ENCODE results near the gene TTC31. TPM values are rescaled to one million over a fixed set of nuclear protein-coding genes. Genes with fewer than 3 reads are reported as not detected.
A peak's percentile ranks its signal among the peaks of the same experiment; 100 is the strongest.
"Not testable (repeated sequence)": the region's sequence is repeated elsewhere in the genome, so short reads cannot be mapped to it uniquely, and the experiment has no call there.

Gene TTC31
- total RNA-seq, 1 experiment from 2014 or later, result 20.4 TPM

DNA sequence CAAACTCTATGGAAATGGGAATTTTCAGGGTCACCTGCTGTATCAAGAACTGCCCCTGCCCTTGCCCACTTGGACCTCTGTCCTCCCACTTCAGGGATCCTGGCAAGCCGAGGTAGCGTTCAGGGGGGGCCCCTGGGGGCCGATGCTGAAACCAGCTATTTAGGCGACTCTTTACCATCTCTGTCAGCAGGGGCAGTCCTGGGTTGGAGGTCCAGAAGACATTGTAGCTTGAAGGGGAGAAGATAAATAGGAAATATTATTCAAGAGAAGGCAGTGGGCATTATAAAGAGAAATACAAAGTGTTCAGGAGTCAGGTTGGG is 20.1 kb upstream of the TTC31 start:
- no peak for DNase-seq
- Histone ChIP-seq H3K4me3 (ENCODE audit: insufficient read depth, low read depth, low read length) (no peak overlapping the region), H3K36me3 (replicated peaks; ENCODE audit: control insufficient read depth, insufficient read depth, low read length) (no peaks in the 10 kb centered on the region; the same call in none of the 2 replicates), H3K27me3 (ENCODE audit: control insufficient read depth, insufficient read depth, low read length) (no peaks in the 10 kb centered on the region)

DNA sequence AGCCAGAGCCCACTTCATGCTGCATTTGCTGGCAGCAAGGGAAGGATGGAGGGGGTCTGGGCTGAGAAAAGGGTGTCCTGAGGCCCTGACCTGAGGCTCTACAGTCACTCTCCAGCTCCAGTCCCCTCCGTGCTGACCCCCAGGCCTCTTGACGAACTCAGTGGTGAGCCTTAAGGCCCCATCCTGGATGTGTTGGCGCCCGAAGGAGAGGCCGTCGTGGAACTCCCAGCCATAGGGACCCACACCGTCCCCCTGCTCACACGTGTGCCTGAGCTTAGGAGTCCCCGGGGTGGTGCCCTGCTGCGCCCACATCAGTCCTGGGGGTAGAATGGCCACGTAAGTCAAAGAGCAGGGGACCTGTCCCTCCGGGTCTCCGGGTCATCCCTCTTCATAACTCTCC is 18.5 kb upstream of the TTC31 start:
- Histone ChIP-seq H3K27me3 (ENCODE audit: control insufficient read depth, insufficient read depth, low read length) (no peaks in the 10 kb centered on the region), H3K36me3 (replicated peaks; ENCODE audit: control insufficient read depth, insufficient read depth, low read length) (no peaks in the 10 kb centered on the region; the same call in none of the 2 replicates), H3K4me3 (ENCODE audit: insufficient read depth, low read depth, low read length) (peak overlapping the region; percentile 92)
- DNase-seq, result no peak

DNA sequence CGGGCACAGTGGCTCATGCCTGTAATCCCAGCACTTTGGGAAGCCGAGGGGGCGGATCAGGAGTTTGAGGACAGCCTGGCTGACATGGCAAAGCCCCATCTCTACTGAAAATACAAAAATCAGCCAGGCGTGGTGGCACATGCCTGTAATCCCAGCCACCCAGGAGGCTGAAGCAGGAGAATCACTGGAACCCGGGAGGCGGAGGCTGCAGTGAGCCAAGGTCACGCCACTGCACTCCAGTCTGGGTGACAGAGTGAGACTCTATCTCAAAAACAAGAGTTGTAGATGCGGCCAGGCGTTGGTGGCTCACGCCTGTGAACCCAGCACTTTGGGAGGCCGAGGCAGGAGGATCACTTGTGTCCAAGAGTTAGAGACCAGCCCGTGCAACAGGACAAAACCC is 12.1 kb upstream of the TTC31 start:
- not testable (repeated sequence) for H3K27me3 ChIP-seq (ENCODE audit: control insufficient read depth, insufficient read depth, low read length)

DNA sequence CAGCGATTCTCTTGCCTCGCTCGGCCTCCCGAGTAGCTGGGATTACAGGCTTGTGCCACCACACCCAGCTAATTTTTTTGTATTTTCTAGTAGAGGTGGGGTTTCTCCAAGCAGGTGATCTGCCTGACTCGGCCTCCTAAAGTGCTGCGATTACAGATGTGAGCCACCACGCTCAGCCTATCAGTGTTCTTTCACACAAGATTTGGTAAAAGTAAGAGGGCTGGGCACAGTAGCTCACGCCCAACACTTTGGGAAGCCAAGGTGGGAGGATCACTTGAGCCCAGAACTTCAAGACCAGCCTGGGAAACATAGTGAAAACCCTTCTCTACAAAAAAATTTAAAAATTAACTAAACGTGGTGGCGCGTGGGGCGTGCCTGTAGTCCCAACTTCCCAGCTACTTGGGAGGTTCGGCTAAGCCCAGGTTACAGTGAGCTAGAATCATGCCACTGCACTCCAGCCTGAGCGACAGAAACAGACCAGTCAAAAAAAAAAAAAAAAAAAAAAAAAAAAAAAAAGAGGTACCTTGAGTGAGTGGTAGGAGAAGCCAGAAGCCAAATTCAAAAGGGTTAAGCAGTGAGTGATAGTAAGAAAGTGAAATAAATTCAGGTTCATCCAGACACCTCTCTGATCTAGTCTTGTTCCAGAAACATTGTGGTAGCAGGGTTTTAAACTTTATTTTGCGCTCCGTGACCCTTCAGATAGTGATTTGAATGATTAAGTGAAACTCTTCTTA is 11.4 kb upstream of the TTC31 start:
- Histone ChIP-seq H3K27me3 (ENCODE audit: control insufficient read depth, insufficient read depth, low read length) (no peaks in the 10 kb centered on the region), H3K4me3 (ENCODE audit: insufficient read depth, low read depth, low read length) (peak overlapping the region; percentile 87), H3K36me3 (replicated peaks; ENCODE audit: control insufficient read depth, insufficient read depth, low read length) (peaks cover 8% of the 10 kb centered on the region)
- DNase-seq, result no peak

More for the DNA sequence above, 12.1 kb upstream of the TTC31 start:
- not testable (repeated sequence) for H3K36me3 ChIP-seq (replicated peaks; ENCODE audit: control insufficient read depth, insufficient read depth, low read length); DNase-seq; H3K4me3 ChIP-seq (ENCODE audit: insufficient read depth, low read depth, low read length)

DNA sequence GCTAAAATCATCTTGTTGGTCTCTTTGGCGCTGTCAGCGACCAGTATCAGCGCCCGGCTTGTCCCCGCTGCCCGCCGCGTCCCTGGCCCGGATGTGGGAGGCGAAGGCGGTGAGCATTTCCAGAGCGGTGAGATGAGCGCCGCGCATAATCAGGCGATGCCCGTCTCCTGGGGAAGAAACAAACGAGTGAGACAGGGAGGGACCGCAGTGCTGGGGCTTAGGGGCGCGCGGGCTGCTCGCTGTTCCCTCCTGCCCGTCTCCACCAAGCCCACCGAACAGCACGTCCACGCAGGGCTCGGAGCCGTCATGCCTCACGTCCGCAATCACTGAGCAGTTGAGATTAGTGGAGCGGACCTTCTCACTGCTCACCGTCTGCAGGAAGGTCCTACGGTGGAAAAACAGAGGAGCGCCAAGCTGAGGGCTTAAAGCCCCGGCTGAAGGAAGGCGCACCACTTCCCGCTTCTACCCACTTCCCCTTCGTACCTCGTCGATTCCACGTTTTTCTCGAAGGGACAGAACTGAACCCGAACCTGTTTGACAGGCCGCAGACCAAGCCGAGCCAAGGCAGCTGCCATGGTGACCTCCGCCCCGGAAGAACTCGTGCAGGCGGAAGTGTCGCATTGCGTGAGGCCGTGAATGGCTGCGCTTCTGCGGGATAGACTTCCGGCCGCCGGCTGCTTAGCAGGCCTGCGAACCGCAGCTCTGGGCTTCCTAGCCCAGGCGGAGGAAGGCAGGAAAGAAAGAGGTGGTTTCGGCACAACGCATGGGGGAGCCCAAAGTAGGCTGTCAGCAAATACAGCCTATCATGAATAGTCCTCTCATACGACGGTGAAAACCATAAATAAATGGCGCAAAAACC is 10.6 kb upstream of the TTC31 start, which contains the start of gene MRPL53:
TSS of gene MRPL53 (minus strand) at position 595 of the 859 bp plus-strand sequence. CDS start at position 575, 20 bp downstream.
- Histone ChIP-seq H3K27me3 (ENCODE audit: control insufficient read depth, insufficient read depth, low read length) (no peaks in the 10 kb centered on the region), H3K4me3 (ENCODE audit: insufficient read depth, low read depth, low read length) (peak within 1 kb of the TSS; percentile 87), H3K36me3 (replicated peaks; ENCODE audit: control insufficient read depth, insufficient read depth, low read length) (peaks cover 8% of the 10 kb centered on the region)
- peak; percentile 90 for DNase-seq

DNA sequence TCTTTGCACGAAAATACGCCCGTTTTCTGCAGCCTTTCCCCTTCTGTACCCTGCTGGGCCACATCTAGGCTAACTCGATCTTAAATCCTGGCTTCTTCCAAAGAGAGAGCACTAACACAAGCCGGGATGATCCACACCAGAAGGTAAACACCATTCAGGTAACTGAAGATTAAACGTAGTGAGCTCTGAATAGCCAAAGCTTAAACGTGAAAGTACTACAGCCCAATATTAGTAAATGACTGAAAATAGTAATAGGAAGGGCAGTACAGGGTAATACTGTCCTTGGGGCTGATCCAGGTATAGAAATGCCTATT is 10.0 kb upstream of the TTC31 start:
- Histone ChIP-seq H3K27me3 (ENCODE audit: control insufficient read depth, insufficient read depth, low read length) (no peaks in the 10 kb centered on the region), H3K36me3 (replicated peaks; ENCODE audit: control insufficient read depth, insufficient read depth, low read length) (peaks cover 8% of the 10 kb centered on the region), H3K4me3 (ENCODE audit: insufficient read depth, low read depth, low read length) (peak overlapping the region; percentile 87)
- no peak for DNase-seq

DNA sequence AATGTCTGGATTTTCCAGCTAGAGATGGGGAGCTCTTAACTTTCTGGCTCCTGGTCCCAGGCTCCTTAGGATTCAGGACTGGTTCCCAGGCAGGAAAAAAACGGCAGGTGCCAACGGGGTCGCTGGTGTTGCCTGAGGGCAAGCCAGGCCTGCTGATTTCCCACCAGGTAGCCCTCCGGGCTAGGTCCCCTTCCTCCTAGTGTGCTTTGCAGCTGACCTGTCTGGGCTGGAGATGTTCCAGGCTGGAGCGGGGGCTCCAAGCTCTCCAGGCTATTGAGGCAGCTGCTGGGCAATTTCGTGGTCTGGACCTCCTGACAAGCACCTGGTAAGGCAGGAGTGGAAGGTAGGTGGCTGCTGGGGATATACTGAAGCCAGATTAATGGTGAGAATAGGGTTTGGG is 8.4 kb upstream of the TTC31 start:
- Histone ChIP-seq H3K36me3 (replicated peaks; ENCODE audit: control insufficient read depth, insufficient read depth, low read length) (peaks cover 8% of the 10 kb centered on the region), H3K27me3 (ENCODE audit: control insufficient read depth, insufficient read depth, low read length) (no peaks in the 10 kb centered on the region), H3K4me3 (ENCODE audit: insufficient read depth, low read depth, low read length) (no peak overlapping the region)
- no peak for DNase-seq

DNA sequence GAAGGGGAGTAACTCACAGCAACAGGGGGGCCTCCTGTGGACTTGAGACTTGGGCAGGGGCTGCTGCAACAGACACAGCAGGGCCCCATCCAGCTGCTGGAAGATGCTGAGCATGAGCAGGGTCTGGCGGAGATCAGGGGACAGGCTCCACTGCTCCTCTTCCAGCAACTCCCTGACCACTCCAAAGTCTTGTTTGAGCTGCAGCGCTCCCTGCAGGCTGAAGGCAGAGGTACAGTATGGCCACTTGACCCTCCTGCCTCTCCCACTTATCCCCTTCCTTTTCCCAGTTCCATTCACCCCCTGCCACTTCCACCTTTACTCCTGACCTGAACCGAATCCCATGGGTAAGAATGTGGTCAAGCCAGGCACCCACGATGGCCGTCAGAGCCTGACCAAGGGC is 8.0 kb upstream of the TTC31 start:
- Histone ChIP-seq H3K36me3 (replicated peaks; ENCODE audit: control insufficient read depth, insufficient read depth, low read length) (peaks cover 8% of the 10 kb centered on the region), H3K4me3 (ENCODE audit: insufficient read depth, low read depth, low read length) (no peak overlapping the region), H3K27me3 (ENCODE audit: control insufficient read depth, insufficient read depth, low read length) (no peaks in the 10 kb centered on the region)
- peak; percentile 68 for DNase-seq

DNA sequence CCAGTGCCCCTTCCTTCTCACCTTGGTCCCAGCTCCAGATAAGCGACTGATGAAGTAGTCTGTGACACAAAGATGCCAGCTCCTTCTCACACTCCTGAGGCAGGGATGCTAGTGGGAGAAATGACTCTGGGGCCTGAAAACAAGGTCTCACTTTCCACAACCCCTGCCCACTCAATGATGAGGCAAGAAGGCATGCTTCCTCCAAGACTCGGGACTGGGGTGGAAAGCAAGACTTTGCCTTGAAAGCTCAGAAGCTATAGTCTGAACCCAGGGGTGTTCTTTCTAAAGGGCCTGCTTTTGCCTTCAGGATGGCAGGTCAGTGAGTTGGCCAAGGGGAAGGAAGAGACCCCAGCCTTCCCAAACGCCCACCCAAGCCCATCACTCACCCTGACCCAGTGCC is 1.4 kb upstream of the TTC31 start:
- H3K27me3 ChIP-seq (ENCODE audit: control insufficient read depth, insufficient read depth, low read length), result no peaks in the 10 kb centered on the region; the same call in 1 of the 2 replicates

DNA sequence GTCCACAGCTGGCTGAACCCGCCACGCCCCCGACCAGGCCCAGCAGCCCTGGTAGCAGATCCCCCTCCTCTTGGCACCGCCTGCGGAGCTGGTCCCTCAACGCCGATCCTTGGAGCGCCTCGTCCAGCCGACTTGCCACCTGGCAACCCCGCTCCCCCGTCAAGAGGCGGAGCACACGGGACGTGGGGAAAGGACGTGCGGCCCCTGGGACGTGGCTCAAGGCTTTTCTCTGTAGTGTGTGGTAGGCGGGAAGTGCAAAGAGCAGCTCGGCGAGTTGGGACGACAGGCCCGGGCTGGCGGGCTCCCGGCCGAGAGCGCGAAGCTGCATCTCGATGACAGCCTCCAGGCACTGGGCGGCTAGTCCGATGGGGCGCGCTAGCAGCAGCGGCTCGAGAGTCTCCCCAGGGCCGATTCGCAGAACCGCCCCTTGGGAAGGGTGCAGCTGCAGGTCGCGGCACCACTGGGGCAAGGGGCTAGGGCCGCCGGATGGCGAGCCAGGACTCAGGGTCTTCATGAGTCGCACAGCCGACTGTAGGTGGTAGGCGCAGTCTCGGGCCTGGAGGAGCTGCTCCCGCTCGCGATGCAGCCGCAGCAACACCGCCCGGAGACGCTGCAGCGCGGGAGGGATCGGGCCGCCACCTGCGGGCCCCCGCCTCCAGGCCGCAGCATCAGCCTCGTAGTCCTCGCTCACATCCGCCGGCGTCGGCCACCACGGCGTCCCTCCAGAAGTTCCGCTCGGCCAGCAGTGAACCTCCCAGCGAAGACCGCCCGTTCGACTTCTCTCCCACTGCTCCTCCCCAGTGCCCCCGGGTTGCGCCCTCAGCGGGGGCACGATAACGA is 700 bp upstream of the TTC31 start:
- H3K27me3 ChIP-seq (ENCODE audit: control insufficient read depth, insufficient read depth, low read length), result no peaks in the 10 kb centered on the region; the same call in 1 of the 2 replicates
- peaks cover 7% of the 10 kb centered on the region for H3K36me3 ChIP-seq (replicated peaks; ENCODE audit: control insufficient read depth, insufficient read depth, low read length)
- peak; percentile 83 for DNase-seq
- H3K4me3 ChIP-seq (ENCODE audit: insufficient read depth, low read depth, low read length), result peak overlapping the region; percentile 93

More for the DNA sequence above, 1.4 kb upstream of the TTC31 start:
- DNase-seq, result no peak
- Histone ChIP-seq H3K36me3 (replicated peaks; ENCODE audit: control insufficient read depth, insufficient read depth, low read length) (peaks cover 7% of the 10 kb centered on the region), H3K4me3 (ENCODE audit: insufficient read depth, low read depth, low read length) (peak overlapping the region; percentile 93)

DNA sequence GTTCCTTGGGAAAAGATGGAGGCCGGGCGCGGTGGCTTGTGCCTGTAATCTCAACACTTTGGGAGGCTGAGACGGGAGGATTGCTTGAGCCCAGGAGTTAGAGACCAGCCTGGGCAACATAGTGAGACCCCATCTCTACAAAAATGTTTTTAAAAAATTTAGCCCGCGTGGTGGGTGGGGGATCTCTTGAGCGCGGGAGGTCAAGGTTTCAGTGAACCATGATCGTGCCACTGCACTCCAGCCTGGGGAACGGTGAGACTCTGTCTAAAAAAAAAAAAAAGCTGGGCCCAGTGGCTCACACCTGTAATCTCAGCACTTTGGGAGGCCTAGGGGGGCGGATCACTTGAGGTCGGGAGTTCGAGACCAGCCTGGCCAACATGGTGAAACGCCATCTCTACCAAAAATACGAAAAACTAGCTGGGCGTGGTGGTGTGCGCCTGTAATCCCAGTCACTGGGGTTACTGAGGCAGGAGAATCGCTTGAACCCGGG is 839 bp downstream of the TTC31 start:
- H3K27me3 ChIP-seq (ENCODE audit: control insufficient read depth, insufficient read depth, low read length); H3K36me3 ChIP-seq (replicated peaks; ENCODE audit: control insufficient read depth, insufficient read depth, low read length); DNase-seq: not testable (repeated sequence)
- peak overlapping the region; percentile 93 for H3K4me3 ChIP-seq (ENCODE audit: insufficient read depth, low read depth, low read length)

DNA sequence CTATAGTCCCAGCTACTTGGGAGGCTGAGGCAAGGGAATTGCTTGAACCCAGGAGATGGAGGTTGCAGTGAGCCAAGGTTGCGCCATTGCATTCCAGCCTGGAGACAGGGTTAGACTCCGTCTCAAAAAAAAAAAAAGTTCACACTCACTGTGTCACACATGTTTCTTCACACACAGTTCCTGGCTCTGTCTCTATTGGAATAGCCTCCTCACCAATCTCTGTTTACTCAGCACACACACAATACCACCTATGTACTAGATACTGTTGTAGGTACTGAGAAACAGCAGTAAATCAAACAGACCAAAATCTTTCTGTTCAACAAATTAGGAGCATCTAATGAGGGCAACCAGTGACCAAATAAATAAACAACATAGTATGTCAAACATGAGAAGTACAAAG is 3.3 kb downstream of the TTC31 start:
- H3K4me3 ChIP-seq (ENCODE audit: insufficient read depth, low read depth, low read length), result no peak overlapping the region
- no peaks in the 10 kb centered on the region; the same call in 1 of the 2 replicates for H3K27me3 ChIP-seq (ENCODE audit: control insufficient read depth, insufficient read depth, low read length)
- no peak for DNase-seq
- peaks cover 11% of the 10 kb centered on the region for H3K36me3 ChIP-seq (replicated peaks; ENCODE audit: control insufficient read depth, insufficient read depth, low read length)

DNA sequence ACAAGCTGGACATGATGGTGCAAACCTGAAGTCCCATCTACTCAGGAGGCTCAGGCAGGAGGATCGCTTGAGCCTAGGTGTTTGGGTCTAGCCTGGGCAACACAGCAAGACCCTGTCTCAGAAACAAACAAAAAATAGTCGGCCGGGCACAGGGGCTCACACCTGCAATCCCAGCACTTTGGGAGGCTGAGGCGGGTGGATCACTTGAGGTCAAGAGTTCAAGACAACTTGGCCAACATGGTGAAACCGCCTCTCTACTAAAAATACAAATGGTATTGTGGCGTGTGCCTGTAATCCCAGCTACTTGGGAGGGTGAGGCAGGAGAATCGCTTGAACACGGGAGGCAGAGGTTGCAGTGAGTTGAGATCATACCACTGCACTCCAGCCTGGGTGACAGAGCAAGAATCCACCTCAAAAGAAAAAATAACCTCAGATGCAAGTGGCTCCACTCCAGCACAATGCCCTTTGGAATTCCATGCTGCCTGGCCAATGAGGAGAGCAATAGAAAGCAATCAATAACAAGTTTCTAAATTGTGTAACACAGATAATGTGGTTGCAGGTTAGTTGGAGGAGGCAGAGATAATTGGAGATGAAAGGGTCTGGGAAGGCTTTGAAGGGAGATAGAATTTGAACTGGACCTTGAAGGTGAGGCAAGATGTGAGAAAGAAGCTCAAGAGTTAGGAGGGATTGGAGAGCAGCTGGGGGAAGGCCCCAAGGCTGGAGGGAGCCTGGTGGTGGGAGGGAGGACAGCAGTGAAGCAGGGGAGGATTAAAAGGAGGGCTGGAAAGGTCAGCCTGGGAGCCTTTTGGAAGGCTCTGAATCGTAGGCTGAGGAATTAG is 6.0 kb downstream of the TTC31 start:
- no peaks in the 10 kb centered on the region for H3K27me3 ChIP-seq (ENCODE audit: control insufficient read depth, insufficient read depth, low read length)
- no peak for DNase-seq
- no peak overlapping the region for H3K4me3 ChIP-seq (ENCODE audit: insufficient read depth, low read depth, low read length)
- peaks cover 22% of the 10 kb centered on the region for H3K36me3 ChIP-seq (replicated peaks; ENCODE audit: control insufficient read depth, insufficient read depth, low read length)

Measured in H7 (cell line).